ENCODE measurements around the gene CACFD1. TPM values are rescaled to one million over a fixed set of nuclear protein-coding genes. Genes with fewer than 3 reads are reported as not detected.

The CACFD1 gene
- total RNA-seq, 4 donors from 2014 or later: 8.6 to 16.3 (median 10.3) TPM

- Histone ChIP-seq H3K4me1 (peaks cover 0 to 38% (median 7%) of the 10 kb centered on the region in 4 donors), H3K9me3 (no peaks in the 10 kb centered on the region), H3K36me3 (no peaks in the 10 kb centered on the region), H3K27ac (peak overlapping the region in 1 of 4 donors; percentile 49), H3K27me3 (peaks cover 0 to 3% of the 10 kb centered on the region in 2 donors), H3K4me3 (no peak overlapping the region)
- WGBS, 2 donors: 72 to 88% methylated on average over 2 to 7 of the region's 10 CpGs
- no peak for DNase-seq (ENCODE audit: low spot score in 2 of 2)
- no peak for TF ChIP-seq POLR2A (IDR thresholded peaks at IDR 0.05)
- no peak for TF ChIP-seq EP300 (IDR thresholded peaks at IDR 0.05)
- no peak for TF ChIP-seq CTCF (IDR thresholded peaks at IDR 0.05)
These were observed 55.4 kb downstream of the CACFD1 start for GRCh38 chr9:133515240-133515610.

GRCh38 chr9:133515615-133516255, 56.0 kb downstream of the CACFD1 start:
- Histone ChIP-seq H3K27me3 (peaks cover 0 to 3% of the 10 kb centered on the region in 2 donors), H3K9me3 (no peaks in the 10 kb centered on the region), H3K4me3 (no peak overlapping the region), H3K27ac (no peak overlapping the region), H3K36me3 (no peaks in the 10 kb centered on the region), H3K4me1 (peaks cover 0 to 33% (median 7%) of the 10 kb centered on the region in 4 donors)
- 86 to 88% methylated on average over 15 to 17 of the region's 17 CpGs for WGBS, 2 donors
- TF ChIP-seq EP300 (IDR thresholded peaks at IDR 0.05) (no peak), POLR2A (IDR thresholded peaks at IDR 0.05) (no peak), CTCF (IDR thresholded peaks at IDR 0.05) (no peak)
- no peak for DNase-seq (ENCODE audit: low spot score in 2 of 2)

- peaks cover 0 to 3% of the 10 kb centered on the region in 2 donors for H3K27me3 ChIP-seq
- peaks cover 0 to 33% (median 7%) of the 10 kb centered on the region in 4 donors for H3K4me1 ChIP-seq
- DNase-seq (ENCODE audit: low spot score in 2 of 2): no peak
- H3K9me3 ChIP-seq: no peaks in the 10 kb centered on the region
- WGBS, 2 donors: 64 to 77% methylated on average over 8 to 11 of the region's 11 CpGs
- no peak for TF ChIP-seq POLR2A (IDR thresholded peaks at IDR 0.05)
- no peak for TF ChIP-seq EP300 (IDR thresholded peaks at IDR 0.05)
- H3K4me3 ChIP-seq: no peak overlapping the region
- H3K36me3 ChIP-seq: no peaks in the 10 kb centered on the region
- H3K27ac ChIP-seq: no peak overlapping the region
These were observed 56.6 kb downstream of the CACFD1 start for GRCh38 chr9:133516256-133516960.

- TF ChIP-seq POLR2A (IDR thresholded peaks at IDR 0.05): no peak
- no peak for TF ChIP-seq CTCF (IDR thresholded peaks at IDR 0.05)
- TF ChIP-seq EP300 (IDR thresholded peaks at IDR 0.05): no peak
- Histone ChIP-seq H3K4me1 (peaks cover 0 to 33% (median 7%) of the 10 kb centered on the region in 4 donors), H3K27ac (no peak overlapping the region), H3K36me3 (no peaks in the 10 kb centered on the region), H3K9me3 (no peaks in the 10 kb centered on the region), H3K4me3 (no peak overlapping the region), H3K27me3 (peaks cover 0 to 3% of the 10 kb centered on the region in 2 donors)
- 77 to 86% methylated on average over 9 of the region's 9 CpGs for WGBS, 2 donors
- DNase-seq (ENCODE audit: low spot score in 2 of 2): no peak
These were observed 57.2 kb downstream of the CACFD1 start for GRCh38 chr9:133516961-133517350.

- no peak for DNase-seq (ENCODE audit: low spot score in 2 of 2)
- H3K36me3 ChIP-seq: no peaks in the 10 kb centered on the region
- TF ChIP-seq POLR2A (IDR thresholded peaks at IDR 0.05) (no peak), CTCF (IDR thresholded peaks at IDR 0.05) (no peak), EP300 (IDR thresholded peaks at IDR 0.05) (no peak)
- 76 to 85% methylated on average over 8 of the region's 8 CpGs for WGBS, 2 donors
- no peak overlapping the region for H3K27ac ChIP-seq
- no peak overlapping the region for H3K4me3 ChIP-seq
- peaks cover 0 to 33% (median 7%) of the 10 kb centered on the region in 4 donors for H3K4me1 ChIP-seq
- no peaks in the 10 kb centered on the region for H3K9me3 ChIP-seq
- H3K27me3 ChIP-seq: peaks cover 0 to 3% of the 10 kb centered on the region in 2 donors
These were observed 57.9 kb downstream of the CACFD1 start for GRCh38 chr9:133517711-133518110.

Data from tibial nerve (tissue), 4 donors.